Stimulated activated CD4-positive, alpha-beta T cell treated with anti-CD3 and anti-CD28 coated beads, TNF-alpha, amount 100 ng/mL, for 1 hour (primary cell): Measurements from ENCODE around the gene FBXL22.

Source experiments
- DNase-seq, 3 donors: peaks; one replicate each; pipeline ENCODE4 v3.0.0-alpha.2; 2020; ENCODE audit warnings: low read depth in 3 of 3, low spot score in 1 of 3

FBXL22 gene, protein sequence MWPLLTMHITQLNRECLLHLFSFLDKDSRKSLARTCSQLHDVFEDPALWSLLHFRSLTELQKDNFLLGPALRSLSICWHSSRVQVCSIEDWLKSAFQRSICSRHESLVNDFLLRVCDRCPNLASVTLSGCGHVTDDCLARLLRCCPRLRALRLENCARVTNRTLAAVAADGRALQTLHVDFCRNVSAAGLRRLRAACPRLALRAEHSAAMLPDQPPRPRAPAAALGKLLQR

DNA sequence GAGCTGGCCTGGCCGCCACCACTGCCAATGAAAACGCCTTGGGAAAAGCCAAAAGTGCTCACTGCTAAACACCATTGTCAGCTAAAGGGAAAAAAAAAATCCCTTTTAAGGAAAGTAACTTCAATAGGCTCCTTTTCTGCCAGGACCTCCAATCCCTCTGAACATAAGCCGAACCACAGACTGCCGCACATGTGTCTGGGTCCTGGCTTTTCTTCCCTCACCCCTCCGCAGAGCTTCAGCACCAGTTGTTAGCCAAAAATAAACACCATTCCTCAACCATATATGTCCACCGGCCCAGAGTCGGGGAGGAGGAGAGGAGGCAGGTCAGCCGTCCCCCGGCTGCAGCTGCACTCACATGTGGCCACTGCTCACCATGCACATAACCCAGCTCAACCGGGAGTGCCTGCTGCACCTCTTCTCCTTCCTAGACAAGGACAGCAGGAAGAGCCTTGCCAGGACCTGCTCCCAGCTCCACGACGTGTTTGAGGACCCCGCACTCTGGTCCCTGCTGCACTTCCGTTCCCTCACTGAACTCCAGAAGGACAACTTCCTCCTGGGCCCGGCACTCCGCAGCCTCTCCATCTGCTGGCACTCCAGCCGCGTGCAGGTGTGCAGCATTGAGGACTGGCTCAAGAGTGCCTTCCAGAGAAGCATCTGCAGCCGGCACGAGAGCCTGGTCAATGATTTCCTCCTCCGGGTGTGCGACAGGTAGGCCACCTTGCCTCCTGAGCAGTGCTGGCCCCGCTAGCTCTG is at the start of gene FBXL22:
Gene FBXL22, plus strand, starts transcription at position 350 of the 753 bp plus-strand sequence. Its CDS starts 6 bp downstream, at position 356.
- no peak for DNase-seq

DNA sequence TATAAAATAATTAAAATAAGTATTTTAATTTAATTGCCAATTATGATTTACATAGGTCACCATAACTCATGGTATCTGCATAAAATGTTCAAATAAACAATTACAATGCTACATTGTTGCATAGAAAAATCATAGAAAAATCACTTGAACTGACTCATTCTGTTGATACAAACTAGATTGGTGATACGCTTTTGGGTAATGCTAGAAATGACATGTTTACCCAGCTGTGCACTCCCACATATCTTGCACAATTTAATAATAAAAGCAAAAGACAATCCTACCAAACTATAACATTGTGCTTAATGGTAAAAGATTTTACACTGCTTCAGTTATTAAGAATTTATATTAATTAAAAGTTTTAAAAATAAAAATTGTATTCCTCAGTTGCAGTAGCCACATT is 45.8 kb upstream of the FBXL22 start:
- no peak for DNase-seq

DNA sequence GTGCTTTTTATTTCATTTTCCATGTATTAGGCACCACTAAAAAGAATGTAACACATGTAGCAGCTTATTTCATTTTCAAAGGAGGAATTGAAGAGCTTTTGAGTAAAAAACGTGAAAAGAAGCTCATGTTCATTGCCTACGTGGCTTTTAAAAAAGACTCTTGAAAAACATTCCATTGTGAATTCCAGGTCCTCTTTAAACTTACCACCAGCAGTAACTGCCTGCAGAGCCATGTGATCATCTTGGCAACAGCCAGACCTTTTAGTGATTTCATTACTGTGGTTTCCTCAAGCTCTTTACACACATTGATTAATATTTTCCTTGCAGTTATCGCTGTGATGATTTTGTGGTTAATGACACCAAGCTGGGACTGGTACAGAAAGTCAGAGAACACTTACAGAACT is 43.8 kb upstream of the FBXL22 start:
- DNase-seq = no peak

DNA sequence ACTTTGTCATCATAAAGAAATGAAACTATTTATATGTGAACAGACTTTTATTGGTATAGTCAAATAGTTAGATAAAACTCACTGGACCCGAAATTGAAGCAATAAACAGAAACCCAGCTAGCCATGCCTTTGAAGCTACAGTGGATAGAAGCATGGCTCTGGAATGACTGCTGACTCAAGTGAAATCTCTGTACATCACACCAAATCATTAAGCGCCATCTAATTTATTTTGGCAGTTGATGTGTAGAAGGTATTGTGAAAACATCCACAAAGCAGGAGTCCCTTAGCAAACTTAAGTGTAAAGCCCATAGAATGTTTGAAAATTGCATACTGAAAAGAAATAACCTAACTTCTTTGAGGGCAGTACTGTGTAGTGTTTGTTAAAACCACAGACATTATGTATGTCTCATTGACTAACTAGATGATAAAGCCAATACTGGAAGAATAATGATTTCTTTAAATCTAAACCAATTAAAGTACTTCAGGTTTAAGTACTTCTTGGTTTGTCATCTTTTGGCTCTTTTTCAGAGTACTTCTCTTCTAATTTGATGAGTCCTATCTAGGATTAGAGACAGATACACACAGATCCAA is 42.8 kb upstream of the FBXL22 start:
- DNase-seq = no peak

DNA sequence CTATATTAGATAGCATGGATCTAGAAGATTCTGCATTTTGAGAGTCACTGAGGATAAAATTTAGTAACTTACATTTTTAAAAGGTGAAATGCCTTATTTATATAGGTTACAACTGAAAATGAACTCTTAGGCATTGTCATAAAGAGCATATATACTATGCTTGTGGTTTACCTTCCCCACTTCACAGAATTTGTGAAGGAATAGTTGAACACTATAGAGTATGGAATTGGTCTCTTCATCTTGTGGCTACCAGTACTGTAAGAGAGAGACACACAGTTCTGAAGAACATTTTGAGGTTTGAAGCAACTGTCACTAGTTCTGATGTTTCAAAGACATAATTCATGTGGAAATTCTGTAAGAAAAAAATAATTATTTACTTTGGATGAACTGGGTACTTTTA is 41.7 kb upstream of the FBXL22 start:
- DNase-seq = no peak

DNA sequence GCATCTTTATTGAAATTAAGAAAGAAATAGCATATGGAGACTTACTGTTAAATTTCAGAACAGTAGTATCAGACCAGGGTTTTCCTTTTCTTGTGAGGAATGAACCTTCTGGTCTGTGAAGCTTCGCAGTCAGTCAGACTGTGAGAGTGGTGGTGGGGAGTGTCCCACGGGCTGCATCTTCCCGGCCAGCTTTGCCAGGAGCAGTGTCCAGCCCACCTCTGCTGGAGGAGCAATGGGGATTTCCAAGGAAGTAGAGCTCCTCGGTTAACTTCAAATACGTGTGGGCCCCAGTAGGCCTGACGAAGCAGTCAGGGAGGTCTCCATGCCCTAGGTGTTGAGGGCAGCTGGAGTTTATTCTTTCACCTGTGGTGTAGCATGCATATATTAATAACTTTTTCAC is 40.9 kb upstream of the FBXL22 start:
- DNase-seq = no peak

DNA sequence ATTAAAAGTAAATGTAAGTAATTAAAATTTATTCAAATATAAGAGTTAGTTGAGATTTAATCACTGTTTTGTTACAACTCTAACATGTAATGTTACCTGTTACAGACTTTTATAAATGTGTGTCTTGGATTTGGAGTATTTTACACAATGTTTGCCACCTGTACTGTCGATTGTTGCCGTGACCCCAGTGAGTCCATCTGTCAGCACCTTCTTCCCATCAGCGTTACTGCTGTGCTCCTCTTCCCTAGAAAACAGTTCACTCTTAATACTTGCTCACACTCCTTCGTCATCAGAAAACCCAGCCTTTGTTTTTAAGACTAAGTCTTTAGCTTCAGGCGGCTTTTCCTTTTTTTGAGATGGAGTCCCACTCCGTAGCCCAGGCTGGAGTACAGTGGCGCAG is 40.5 kb upstream of the FBXL22 start:
- DNase-seq = no peak

DNA sequence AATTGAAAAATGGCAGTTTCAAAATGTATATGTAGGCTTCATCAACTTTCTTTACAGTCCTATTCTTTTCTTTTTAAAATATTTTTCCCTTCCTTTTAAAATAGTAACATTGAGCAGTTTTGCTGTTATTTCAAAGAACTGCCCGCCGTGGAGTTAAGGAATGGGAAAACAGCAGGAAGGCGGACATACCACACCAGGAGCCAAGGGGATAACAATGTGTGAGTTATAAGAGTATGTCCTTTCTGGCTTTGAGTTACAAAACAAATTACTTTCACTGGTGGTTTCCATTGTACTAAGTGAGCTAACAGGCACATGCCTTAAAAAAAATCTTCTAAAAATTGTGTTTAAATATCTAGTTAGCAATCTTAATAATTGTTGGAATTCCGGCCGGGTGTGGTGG is 37.4 kb upstream of the FBXL22 start:
- no peak for DNase-seq

DNA sequence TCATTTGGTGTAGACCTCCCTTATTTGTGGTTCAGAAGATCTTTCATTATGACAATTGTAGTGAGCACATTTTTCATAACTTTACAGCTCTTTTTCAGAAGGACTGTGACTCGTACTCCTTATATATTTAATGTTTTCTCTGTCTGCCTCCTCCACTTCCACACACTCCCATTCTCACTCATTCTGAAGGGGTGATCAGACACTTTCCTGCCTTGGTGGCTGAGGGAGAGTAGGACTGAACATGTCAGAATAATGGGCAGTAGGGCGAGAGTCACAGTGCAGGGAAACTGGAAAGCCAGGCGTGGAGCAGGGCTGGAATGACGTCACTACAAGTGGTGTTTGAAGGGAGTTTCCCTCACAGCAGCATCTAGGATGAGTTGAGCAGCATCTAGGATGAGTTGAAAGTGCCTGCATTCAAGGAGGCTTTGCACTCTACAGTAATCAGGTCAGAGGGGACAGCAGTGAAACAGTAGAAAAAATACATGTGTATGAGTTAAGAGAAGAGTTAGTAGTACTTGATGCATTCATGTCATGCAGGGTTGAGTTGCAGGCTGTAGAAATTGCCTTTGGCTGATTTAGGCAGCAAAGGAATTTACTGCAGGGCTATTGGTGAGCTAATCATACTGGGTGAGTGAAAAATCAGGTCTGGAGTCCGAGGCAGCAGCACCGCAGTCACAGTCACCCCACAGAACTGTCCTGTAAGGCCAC is 36.3 kb upstream of the FBXL22 start:
- DNase-seq = no peak

DNA sequence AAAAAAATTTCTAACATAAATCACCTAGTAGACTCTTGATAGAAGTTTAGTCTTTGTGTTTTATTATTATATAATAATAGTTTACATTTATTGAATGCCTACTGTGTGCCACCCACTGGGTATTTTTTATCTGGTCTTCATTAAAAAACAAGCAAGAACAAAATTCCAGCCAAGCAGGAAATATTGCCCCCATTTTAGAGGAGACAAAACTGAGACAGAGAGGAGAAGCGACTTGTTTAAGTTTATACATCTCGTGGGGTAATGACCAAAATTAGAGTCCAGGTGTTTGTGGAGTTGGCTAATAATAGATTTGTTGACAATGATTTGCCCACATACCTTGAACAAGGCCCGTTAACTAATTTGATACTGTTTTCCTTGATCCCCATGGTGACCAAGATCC is 33.1 kb upstream of the FBXL22 start:
- DNase-seq = no peak

DNA sequence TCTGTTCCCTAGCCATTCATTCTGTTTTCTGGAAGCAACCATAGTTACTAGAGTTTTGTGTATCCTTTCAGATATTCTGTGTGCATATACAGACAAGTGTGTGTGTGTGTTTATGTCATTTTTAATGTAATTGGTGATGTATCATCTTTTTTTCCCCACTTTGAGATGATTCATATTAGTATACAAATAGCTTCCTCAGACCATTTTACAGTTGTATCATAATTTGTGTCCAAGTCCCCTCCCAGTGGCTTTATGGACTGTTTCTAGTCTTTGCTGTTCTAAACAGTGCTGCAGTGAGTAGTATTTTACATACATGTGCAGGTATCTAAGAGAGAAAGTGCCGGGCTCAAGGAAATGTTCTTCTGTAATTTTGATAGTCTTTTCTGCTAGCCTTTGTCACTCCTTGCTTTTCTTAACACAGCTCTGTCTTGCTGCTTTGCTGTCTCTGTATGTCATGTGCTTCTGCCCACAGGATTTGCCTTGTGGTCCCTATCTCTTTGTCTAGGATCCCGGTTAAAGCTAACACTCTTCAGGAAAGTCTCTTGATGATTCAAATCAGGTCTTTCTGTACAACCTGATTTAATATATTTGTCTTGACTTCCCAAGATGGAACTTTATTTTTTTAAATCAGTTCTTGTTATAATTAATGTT is 31.5 kb upstream of the FBXL22 start:
- no peak for DNase-seq

DNA sequence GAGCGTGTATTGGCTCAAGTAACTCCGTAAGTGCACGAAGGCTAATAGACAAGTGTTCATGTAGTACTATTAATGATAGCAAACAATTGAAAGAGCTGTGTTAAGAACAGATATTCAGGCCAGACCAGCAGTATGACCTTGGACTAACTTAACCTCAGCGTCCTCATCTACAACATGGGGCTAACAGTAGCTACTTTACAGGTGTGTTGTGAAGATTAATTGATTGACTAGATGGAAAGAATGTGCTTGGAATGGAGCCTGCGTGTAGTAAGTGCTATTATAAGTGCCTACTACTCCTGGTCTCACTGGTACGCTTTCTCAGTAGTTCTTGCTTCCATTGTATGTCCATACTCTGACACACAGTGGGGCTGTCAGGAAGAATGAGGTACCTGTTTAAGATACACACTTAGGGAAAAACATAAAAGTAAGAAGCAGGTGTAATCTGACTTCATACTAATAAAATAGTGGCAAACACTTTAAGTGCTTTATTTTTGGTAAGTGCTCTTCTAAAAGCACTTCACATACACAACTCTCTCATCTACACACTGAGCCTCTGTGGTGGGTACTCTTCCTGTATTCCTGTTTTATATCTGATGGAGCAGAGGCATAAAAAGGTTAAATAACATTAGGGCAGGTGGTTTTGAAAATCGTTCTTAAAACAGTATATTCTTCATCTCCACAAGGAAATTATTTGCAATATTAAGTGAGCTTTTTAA is 24.3 kb upstream of the FBXL22 start:
- no peak for DNase-seq

DNA sequence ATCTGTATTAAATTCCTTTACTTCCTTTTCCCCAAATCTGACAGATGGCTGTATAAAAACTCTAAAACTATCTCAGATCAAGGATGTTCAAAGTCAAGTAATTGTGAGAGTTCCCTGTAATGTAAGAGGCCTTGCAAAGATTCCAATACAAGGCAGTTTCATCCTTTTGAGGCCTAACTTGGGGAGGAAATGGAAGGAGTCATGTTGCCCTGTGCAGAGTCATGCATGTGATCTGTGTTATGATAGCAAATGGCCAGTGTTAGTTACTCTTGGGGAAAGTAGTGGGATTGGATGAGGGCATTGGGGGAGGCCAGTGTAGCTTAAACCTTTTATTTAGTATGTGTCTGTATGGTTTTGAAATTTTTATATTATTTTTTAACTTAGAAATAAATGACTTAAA is 23.7 kb upstream of the FBXL22 start:
- no peak for DNase-seq

DNA sequence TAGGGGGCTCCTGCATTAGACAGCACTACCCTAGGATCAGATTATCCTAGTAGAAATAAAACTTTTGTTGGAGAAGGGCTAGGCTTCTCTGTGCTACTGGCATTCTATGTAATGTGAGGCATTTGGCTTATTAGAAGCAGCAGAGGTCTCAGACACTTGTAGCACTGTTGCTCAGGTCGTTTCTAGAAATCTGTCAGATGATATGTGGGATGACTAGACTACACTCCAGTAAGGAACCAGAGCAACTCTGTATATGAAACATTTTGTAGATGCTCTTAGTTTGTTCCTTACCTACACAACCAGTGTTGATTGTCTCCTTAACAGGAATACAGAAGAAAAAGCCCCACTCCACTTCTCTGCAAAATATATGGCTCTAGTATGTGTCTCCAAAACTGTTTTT is 21.9 kb upstream of the FBXL22 start:
- no peak for DNase-seq

DNA sequence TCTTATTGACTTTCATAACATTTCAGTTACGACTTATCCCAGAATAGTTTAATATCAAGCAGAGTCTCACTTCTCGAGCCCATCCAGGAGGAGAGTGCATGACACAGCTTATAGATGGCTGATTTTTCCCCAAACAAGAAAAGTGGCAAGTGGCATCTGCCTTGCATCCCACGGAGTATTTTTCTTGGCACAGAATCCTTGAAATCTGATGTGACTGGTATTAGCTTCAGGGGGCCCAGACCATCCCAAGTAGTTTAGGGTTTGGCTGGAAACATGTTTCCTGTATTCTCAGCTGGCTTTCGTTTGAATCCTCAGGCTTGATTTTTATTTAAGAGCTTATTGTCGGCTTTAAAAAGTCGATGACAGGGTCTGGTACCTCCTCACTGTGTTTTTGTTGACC is 20.7 kb upstream of the FBXL22 start:
- DNase-seq = no peak

DNA sequence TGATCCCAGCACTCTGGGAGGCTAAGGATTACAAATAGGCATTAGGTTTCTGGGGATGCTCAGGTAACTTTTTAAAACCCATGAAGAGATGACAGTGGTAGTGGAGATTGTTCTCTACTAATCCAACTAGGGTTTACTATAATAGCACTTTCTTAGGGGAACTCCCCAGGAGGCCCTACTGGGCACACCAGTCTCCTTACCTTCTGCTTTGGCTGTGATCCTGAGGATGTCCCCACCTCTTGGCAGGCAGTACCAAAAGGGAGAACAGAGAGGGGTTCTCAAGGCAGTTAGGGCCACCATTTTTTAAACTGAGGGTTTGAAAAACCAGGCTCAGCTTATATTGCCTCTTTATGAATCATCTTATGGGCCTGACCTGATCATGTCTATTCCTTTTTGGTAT is 15.0 kb upstream of the FBXL22 start:
- no peak for DNase-seq

DNA sequence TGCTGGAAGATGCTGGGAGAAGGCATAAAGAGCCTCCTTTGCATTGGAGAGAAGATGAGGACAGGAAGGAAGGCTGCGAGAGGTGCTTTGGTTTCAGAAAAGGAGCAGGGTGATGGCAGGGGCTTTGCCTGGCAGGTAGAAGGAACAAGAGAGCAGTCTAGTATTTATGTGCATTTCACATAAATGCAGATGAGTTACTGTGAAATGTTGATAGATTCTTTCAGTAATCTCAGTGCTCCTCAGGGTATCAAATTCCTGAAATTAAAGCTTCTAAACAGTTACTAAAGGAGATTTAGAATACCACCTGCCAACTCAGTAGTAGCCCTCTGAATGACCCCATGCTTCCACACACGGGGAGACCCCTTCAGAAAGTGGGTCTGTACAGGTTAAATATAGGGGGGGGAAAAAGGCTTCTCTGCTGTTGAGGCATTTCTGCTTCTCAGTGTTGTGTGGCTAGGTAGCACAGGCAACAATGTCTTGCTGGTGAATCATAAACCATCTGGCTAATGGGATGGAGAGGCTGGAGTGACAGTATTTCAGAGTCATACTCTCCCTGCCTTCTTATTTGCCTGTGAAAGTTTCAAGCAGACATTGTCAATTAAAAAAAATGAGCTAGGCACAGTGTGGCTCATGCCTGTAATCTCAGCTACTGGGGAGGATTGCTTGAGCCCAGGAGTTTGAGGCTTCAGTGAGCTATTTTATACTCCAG is 14.3 kb upstream of the FBXL22 start:
- no peak for DNase-seq

DNA sequence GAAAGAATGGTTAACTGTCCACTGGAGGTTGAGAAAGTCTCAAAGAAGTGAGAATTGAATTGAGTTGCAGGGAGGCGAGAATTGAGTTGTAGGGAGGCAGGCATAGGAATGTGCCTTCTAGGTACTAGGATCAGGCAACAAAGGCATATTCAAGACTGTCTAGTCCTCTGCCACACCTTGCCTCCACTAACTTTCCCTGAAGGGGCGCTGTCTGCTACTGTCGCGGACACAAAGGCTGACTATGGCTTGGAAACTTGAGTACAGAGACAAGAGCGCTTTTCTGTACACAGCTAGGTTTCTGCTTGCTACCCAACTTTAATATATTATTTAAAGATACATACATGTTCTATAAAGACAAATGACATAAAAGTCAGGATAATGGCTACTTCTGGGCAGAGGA is 10.4 kb upstream of the FBXL22 start:
- DNase-seq = no peak

DNA sequence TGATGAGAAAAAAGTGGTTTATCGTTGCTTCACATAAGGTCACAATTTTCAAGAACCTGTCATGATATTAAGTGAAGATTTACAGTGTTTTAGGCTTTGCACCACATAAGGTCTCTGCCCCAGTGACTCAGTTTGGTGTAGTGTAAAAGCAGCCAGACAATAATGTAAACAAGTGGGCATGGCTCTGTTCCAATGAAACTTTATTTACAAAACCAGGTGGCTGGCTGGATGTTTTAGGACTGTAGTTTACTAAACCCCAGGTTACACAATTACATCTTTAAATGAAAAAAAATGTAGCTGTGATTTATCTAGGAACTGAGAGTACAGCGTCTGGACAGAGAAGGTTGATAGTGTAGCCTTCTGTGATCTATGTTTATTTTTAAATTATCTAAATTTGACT is 9.7 kb upstream of the FBXL22 start:
- no peak for DNase-seq

DNA sequence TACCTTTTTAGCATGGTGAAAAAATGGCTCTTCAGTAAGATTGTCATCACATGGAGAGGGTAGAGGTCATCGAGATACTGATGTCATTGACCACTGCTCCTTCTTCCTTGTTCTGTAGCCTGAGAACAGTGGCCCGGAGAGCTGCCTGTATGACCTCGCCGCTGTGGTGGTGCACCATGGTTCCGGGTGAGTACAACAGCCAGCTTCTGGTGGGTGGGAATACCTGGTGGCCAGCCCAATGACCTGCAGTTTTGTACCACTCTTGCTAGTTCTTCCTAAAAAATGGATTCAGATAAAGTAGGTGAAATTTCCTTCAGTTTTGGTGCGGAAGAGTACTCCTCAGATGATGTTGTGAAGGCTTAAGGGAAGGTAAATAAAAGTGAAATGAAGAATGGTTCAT is 8.4 kb upstream of the FBXL22 start:
- DNase-seq = no peak
